ENCODE results near the gene XRN2. TPM values are rescaled to one million over a fixed set of nuclear protein-coding genes. Genes with fewer than 3 reads are reported as not detected.

XRN2 gene
- total RNA-seq, 1 experiment from 2014 or later, result 118 TPM

- no peaks in the 10 kb centered on the region for H3K27me3 Mint-ChIP-seq (ENCODE audit: low read depth)
- DNase-seq (ENCODE audit: low spot score) (no peak), ATAC-seq (no peak)
- no peaks in the 10 kb centered on the region for H3K36me3 Mint-ChIP-seq
- POLR2A ChIA-PET, result no interaction called here
- H3K9me3 Mint-ChIP-seq, result no peaks in the 10 kb centered on the region
- H3K4me1 Mint-ChIP-seq, result peaks cover 9% of the 10 kb centered on the region
- CTCF ChIA-PET, result no interaction called here
- H3K4me3 Mint-ChIP-seq, result no peak overlapping the region
- TF ChIP-seq GTF2I (CRISPR knock-in tag; conservative IDR thresholded peaks at IDR 0.05) (no peak), NR1H2 (CRISPR knock-in tag; IDR thresholded peaks at IDR 0.05) (no peak), ZNF121 (CRISPR knock-in tag; IDR thresholded peaks at IDR 0.05) (no peak), HMGA2 (CRISPR knock-in tag; IDR thresholded peaks at IDR 0.05) (no peak), ZSCAN18 (CRISPR knock-in tag; IDR thresholded peaks at IDR 0.05) (no peak), PRRX2 (CRISPR knock-in tag; IDR thresholded peaks at IDR 0.05) (no peak), ATF1 (CRISPR knock-in tag; IDR thresholded peaks at IDR 0.05) (no peak), RELA (CRISPR knock-in tag; IDR thresholded peaks at IDR 0.05; ENCODE audit: borderline replicate concordance) (no peak), ATF2 (CRISPR knock-in tag; IDR thresholded peaks at IDR 0.05; ENCODE audit: borderline replicate concordance, low read depth) (no peak), ZNF281 (CRISPR knock-in tag; IDR thresholded peaks at IDR 0.05) (no peak), CTCF (IDR thresholded peaks at IDR 0.05) (no peak), HMGXB4 (CRISPR knock-in tag; IDR thresholded peaks at IDR 0.05) (no peak), CREB1 (CRISPR knock-in tag; IDR thresholded peaks at IDR 0.05) (no peak), ZNF219 (CRISPR knock-in tag; IDR thresholded peaks at IDR 0.05; ENCODE audit: borderline replicate concordance) (no peak), FOXJ3 (CRISPR knock-in tag; IDR thresholded peaks at IDR 0.05; ENCODE audit: borderline replicate concordance) (no peak), SOX15 (CRISPR knock-in tag; IDR thresholded peaks at IDR 0.05) (no peak)
- no peak overlapping the region for H3K27ac Mint-ChIP-seq
Observed at GRCh38 chr20:21432911-21433310, 129.8 kb downstream of the XRN2 start.

- H3K4me1 Mint-ChIP-seq, result peaks cover 9% of the 10 kb centered on the region
- CTCF ChIA-PET, result no interaction called here
- no peak for ATAC-seq
- DNase-seq (ENCODE audit: low spot score), result no peak
- H3K36me3 Mint-ChIP-seq, result no peaks in the 10 kb centered on the region
- H3K9me3 Mint-ChIP-seq, result no peaks in the 10 kb centered on the region
- no peak overlapping the region for H3K4me3 Mint-ChIP-seq
- POLR2A ChIA-PET, result no interaction called here
- no peaks in the 10 kb centered on the region for H3K27me3 Mint-ChIP-seq (ENCODE audit: low read depth)
- no peak overlapping the region for H3K27ac Mint-ChIP-seq
- no peak for TF ChIP-seq AFF4 (CRISPR knock-in tag; IDR thresholded peaks at IDR 0.05; ENCODE audit: borderline replicate concordance)
- no peak for TF ChIP-seq ZNF263 (CRISPR knock-in tag; IDR thresholded peaks at IDR 0.05; ENCODE audit: low read depth)
- no peak for TF ChIP-seq MXD4 (CRISPR knock-in tag; IDR thresholded peaks at IDR 0.05; ENCODE audit: borderline replicate concordance)
- no peak for TF ChIP-seq FOXK1 (CRISPR knock-in tag; IDR thresholded peaks at IDR 0.05)
- TF ChIP-seq PRRX2 (CRISPR knock-in tag; IDR thresholded peaks at IDR 0.05), result no peak
- TF ChIP-seq ZNF281 (CRISPR knock-in tag; IDR thresholded peaks at IDR 0.05), result no peak
Observed at GRCh38 chr20:21433329-21433890, 130.3 kb downstream of the XRN2 start.
